ENCODE measurements around the gene KRTAP5-4.
"Not testable (repeated sequence)": the region's sequence is repeated elsewhere in the genome, so short reads cannot be mapped to it uniquely, and the experiment has no call there.

KRTAP5-4 gene

DNA sequence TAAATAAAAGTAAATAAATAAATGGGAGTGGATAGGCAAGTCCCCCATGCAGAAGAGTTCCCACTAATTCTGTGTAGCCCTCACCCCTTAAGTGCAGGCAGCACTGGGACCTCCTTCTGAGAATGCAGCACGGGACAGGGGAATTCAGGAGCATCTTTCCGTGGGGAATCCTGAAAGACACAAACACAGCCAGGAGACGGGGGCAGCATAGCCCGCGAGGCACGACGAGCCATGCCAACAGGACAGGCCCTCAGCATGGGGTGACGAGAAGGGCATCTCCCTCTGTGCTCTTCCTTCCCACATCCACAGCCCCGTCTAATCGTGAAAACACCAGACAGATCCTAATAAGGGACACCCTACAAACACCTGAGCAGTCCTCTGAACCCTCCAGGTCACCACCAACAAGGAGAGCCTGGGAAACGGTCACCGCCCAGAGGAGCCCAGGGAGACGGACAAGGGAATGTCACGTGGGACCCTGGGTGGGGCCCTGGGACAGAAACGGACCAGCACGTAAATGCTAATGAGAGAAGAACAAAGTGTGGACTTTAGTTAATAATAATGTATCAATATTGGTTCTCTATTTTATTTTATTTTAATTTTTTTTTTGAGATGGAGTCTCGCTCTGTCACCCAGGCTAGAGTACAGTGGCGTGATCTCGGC, 14.5 kb upstream of the KRTAP5-4 start:
- no peak for DNase-seq

DNA sequence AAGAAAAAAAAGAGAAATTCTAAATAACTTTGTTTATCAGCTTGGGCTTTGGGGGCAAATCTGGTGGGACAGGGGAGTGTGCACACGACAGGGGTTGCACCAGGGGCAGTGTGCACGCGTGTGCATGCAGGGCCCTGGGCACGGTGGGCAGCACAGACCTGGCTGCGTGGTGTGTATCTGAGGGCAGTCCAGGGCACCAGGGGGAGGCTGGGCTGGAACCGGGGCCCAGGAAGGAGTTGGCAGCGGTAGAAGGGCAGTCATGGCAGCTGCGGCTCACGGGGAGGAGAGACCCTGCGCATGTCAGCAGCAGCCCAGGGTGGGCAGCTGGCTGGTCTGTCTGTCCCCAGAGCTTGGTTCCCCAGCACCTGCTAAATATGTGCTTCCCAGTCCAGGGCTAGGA, 11.9 kb upstream of the KRTAP5-4 start:
- DNase-seq: no peak

DNA sequence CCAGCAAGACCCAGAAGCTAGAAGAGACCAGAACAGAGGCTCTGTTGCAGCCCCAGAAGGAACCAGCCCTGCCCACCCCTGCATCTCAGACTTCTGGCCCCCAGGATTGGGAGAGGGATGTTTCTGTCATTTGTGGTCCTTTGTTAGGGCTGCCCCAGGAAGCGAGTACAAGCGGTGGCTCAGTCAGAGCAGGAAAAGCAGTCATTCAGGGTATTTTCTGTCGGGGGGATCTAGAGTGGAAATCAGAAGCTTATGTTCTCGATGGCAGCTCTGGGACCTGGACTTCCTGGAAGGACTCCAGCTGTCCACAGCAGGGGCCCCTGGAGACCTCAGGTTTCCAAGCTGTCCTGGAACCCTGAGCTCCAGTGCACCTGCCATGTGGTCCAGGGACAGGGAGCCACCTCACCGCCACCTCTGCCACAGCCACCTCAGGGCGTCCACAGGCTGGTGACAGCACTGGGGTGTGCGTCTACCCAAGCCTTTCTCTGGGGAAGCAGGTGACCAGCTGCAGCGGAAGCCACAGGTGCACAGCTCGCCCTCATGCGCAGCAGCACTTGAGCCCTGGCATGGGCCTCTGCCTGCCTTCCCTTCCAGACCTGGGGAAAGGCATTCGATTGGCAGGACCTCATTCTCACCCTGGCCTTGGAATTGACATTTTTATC, 10.2 kb upstream of the KRTAP5-4 start:
- DNase-seq: no peak

GRCh38 chr11:1631066-1631568, 9.2 kb upstream of the KRTAP5-4 start:
- no peak for DNase-seq

DNA sequence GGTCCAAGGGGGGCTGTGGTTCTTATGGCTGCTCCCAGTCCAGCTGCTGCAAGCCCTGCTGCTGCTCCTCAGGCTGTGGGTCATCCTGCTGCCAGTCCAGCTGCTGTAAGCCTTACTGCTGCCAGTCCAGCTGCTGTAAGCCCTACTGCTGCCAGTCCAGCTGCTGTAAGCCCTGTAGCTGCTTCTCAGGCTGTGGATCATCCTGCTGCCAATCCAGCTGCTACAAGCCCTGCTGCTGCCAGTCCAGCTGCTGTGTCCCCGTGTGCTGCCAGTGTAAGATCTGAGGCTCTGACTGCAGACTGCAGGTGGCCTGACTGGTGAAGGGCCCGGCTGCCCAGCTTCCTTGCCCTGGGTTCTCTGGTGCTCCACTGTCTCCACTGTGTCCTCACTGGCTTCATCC, 8.3 kb upstream of the KRTAP5-4 start:
- DNase-seq: no peak

GRCh38 chr11:1629326-1630185, 7.6 kb upstream of the KRTAP5-4 start, which contains the start of gene KRTAP5-5:
Gene KRTAP5-5, plus strand, starts transcription at chr11:1629775. Its CDS starts 66 bp downstream, at chr11:1629841.
- DNase-seq: no peak

DNA sequence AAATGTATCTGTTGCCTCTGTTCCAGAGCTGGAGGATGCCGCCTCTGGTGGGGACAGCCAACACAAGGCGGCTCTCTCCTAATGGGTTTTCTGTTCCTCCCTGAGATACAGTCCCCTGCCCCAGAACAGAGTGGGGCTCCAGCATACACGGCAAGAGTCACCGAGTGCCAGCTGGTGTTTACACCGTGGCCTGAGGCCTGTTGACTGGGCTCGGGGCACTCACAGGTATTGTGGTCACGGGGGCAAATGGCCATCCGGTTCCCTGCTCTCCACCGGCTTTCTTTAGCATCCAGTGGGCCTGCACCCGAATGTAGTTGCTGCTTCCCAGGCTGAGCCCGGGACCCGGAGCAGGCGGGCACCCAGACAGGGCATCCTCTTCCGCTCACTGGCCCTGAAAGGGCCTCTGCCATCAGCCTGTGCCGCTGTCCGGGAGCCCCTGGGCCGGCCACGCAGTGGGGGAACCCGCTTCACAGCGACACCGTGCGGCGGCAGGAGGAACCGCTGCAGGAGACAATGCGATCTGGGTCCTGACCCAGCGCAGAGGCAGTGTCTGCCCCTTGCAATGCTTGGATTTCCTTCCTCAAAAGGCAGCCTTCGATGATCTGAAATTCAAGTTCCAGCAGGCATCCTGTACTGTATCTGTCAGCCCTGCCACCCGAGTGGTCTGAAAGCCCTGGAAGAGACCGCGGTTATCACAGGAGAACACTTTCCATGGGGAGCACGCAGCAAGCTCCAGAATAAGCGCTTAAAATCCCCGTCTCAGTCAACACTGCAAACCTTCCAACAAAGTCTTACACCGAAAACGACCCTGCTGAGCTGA, 6.8 kb upstream of the KRTAP5-4 start:
- peak; percentile 81 for DNase-seq

- DNase-seq: no peak
These were observed 3.6 kb upstream of the KRTAP5-4 start for GRCh38 chr11:1625541-1625940.

DNA sequence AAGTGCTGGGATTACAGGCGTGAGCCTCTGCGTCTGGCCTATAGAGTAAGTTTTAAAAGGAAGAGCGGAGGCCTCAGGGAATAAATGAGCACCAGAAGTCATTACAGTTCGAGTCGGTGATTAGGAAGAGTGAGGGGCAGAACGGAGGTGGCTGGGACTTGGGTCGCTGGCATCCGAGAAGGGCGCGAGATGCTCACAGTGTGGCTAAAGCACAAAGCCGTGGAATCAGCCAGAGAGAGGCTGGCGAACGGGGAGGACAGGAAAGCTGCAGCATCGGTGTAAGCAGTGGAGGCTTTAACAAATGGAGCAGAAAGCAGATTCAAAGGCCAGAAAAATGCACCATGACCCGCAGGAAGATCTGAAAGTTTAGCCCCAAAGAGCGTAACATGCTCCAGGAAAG, 2.7 kb upstream of the KRTAP5-4 start:
- no peak for DNase-seq

DNA sequence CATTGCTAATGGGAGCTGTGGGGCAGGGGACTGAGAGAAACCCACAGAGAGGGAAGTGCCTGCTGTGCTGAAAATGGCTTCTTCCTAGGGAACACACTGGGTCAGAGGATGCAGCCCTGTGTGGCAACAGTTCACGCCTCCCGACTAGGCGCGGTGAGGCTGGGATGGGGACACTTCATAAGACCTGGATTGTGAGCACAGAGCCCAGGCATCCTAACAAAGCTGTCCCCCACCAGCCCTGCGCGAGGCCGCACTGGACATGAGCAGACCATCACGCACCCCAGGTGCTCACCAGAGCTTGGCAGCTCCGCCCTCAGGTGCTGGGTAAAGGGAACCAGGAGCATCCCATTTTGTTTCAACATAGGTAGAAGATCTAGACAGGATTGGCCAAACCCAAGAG, 1.8 kb upstream of the KRTAP5-4 start:
- DNase-seq: no peak

GRCh38 chr11:1619449-1619848, 2.5 kb downstream of the KRTAP5-4 start:
- DNase-seq: no peak

GRCh38 chr11:1618231-1618630, 3.7 kb downstream of the KRTAP5-4 start:
- no peak for DNase-seq

DNA sequence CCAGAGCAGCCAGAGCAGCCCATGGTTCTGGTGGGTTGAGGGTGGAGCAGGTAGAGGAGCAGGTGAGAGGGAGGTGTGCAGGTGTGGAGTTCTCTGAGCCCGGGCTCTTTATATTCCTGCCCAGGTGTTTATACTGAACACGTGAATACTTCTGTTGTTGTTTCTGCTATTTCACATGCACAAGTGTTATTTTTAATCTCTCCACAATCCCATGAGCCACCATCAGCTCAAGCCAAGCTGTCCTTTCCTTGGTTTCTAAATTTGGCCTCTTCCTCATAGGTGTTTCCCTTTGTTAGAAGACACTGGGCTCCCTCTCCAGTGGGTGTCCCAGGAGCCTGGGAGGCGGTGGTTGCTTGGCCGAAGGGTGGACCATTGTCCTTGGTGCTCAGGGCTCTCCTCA, 13.6 kb downstream of the KRTAP5-4 start, which contains the start of gene KRTAP5-3:
Gene KRTAP5-3 (minus strand): TSS at position 101 of the 400 bp plus-strand sequence. CDS start 78 bp downstream, at position 23.
- DNase-seq: no peak

DNA sequence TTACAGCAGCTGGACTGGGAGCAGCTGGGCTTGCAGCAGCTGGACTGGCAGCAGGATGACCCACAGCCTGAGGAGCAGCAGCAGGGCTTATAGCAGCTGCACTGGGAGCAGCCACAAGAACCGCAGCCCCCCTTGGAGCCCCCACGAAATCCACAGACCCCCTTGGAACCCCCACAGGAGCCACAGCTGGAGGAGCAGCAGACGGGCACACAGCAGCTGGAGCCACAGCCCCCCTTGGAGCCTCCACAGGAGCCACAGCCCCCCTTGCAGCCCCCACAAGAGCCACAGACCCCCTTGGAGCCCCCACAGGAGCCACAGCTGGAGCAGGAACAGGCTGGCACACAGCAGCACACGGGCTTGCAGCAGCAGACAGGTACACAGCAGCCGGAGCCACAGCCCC, 14.0 kb downstream of the KRTAP5-4 start:
- not testable (repeated sequence) for DNase-seq

- DNase-seq: peak; percentile 68
These were observed 14.6 kb downstream of the KRTAP5-4 start for GRCh38 chr11:1607156-1607845.

DNA sequence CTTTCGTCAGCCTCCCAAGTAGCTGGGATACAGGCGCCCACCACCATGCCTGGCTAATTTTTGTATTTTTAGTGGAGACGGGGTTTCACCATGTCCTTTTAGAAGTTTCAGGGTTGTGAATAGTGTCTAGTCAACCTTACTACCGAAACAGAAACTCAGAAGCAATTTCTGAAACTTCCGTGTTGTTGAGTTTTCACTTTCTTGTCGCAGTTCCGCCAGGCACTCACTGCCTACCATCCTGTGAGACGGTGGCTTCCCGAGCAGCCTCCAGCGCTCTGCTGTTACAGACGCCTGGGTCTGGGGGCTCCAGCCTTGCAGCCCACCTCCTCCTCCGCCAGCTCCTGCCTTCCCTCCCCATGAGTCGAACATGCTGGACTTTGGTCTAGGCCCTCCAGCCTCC, 16.0 kb downstream of the KRTAP5-4 start:
- DNase-seq: not testable (repeated sequence)

DNA sequence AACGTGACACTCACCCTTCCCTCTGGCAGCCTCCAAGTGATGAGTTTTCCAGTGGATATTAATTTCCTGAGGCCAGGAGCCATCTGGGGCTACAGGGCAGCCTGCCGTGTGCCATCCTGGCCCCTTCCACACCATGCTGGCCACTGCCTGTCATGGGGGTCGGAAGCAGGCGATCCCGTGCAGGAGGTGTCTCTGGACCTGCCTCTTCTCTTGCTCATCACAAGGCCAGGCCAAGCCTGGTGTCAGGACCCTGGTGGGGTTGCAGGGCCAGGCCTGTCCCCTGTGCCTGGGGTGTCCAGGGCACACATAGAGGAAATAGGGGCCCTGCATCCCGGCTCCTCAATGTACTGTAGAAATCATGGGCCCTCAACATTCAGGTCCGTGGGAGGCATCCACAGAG, 17.2 kb downstream of the KRTAP5-4 start:
- DNase-seq: no peak

- no peak for DNase-seq
These were observed 17.8 kb downstream of the KRTAP5-4 start for GRCh38 chr11:1604181-1604580.

- DNase-seq: no peak
These were observed 18.3 kb downstream of the KRTAP5-4 start for GRCh38 chr11:1603629-1604028.

GRCh38 chr11:1601663-1602062, 20.3 kb downstream of the KRTAP5-4 start:
- not testable (repeated sequence) for DNase-seq

GRCh38 chr11:1600626-1601025, 21.3 kb downstream of the KRTAP5-4 start:
- no peak for DNase-seq

GRCh38 chr11:1598816-1599215, 23.1 kb downstream of the KRTAP5-4 start:
- no peak for DNase-seq
